HepG2 (cell line): Measurements from ENCODE around the gene DTWD2.

ENCODE experiments used
- DMTF1 ChIP-seq: sonication (generic); formaldehyde crosslinking; IDR thresholded peaks from 2 replicates; pipeline ENCODE4 v1.4.0; 2020; ENCODE audit warnings: mild to moderate bottlenecking, missing genetic modification reagents
- ETS1 ChIP-seq: sonication (generic); formaldehyde crosslinking; IDR thresholded peaks from 2 replicates; pipeline ENCODE4 v1.4.0; 2020; ENCODE audit warnings: missing genetic modification reagents
- EZH2 ChIP-seq: conservative IDR thresholded peaks from 2 replicates; pipeline ENCODE4 v1.6.1; 2012; ENCODE audit warnings: mild to moderate bottlenecking, low read depth, low read length, moderate library complexity
- MAX ChIP-seq: IDR thresholded peaks from 2 replicates; pipeline ENCODE4 v1.6.1; 2012; ENCODE audit warnings: inconsistent platforms
- NR2F6 ChIP-seq, 2 experiments: IDR thresholded peaks; 2 replicates each; pipeline ENCODE4 v1.6.1; 2016; ENCODE audit warnings: antibody characterized with exemption in 1 of 2, mild to moderate bottlenecking in 1 of 2
- POLR2A ChIP-seq, 2 experiments: IDR thresholded peaks; 2 replicates each; pipeline ENCODE4 v1.6.1; 2011; ENCODE audit warnings: low read depth in 2 of 2, low read length in 2 of 2, mild to moderate bottlenecking in 1 of 2, moderate library complexity in 1 of 2; ENCODE audit not compliant: insufficient read depth in 1 of 2
- POLR2AphosphoS5 ChIP-seq: IDR thresholded peaks from 2 replicates; pipeline ENCODE4 v1.6.1; 2012; ENCODE audit warnings: low read depth, low read length
- USF2 ChIP-seq, 2 experiments: sonication (generic) in 1 of 2; formaldehyde crosslinking in 1 of 2; IDR thresholded peaks; 2 replicates each; pipeline versions ENCODE4 v1.5.1 to v1.6.1; 2011 to 2020; ENCODE audit warnings: borderline replicate concordance in 1 of 2, low read depth in 1 of 2, low read length in 1 of 2, mild to moderate bottlenecking in 1 of 2, missing genetic modification reagents in 1 of 2, moderate library complexity in 1 of 2
- ZBTB46 ChIP-seq: sonication (generic); formaldehyde crosslinking; IDR thresholded peaks from 2 replicates; pipeline ENCODE4 v1.4.0; 2020; ENCODE audit warnings: mild to moderate bottlenecking, missing genetic modification reagents, borderline replicate concordance
- ZKSCAN8 ChIP-seq: IDR thresholded peaks from 2 replicates; pipeline ENCODE4 v1.6.1; 2016; ENCODE audit warnings: borderline replicate concordance, missing genetic modification reagents, missing compliant biosample characterization
- ZNF12 ChIP-seq: sonication (generic); formaldehyde crosslinking; IDR thresholded peaks from 2 replicates; pipeline ENCODE4 v1.5.0; 2020; ENCODE audit warnings: missing genetic modification reagents
- ZNF24 ChIP-seq: fragments of 450-650 bp; IDR thresholded peaks from 2 replicates; pipeline ENCODE4 v1.6.1; 2017; ENCODE audit warnings: antibody characterized with exemption, mild to moderate bottlenecking
- TF ChIP-seq, protein P1 (sequence below): sonication (generic); formaldehyde crosslinking; IDR thresholded peaks from 2 replicates; pipeline ENCODE4 v1.4.0; 2020; ENCODE audit warnings: missing genetic modification reagents, borderline replicate concordance

- no peak for TF ChIP-seq ZNF24
- TF ChIP-seq EZH2, result no peak
- TF ChIP-seq DMTF1 (CRISPR knock-in tag), result no peak
- no peak for TF ChIP-seq NR2F6 (IDR thresholded peaks at IDR 0.05)
- no peak for TF ChIP-seq NR2F6 (CRISPR knock-in tag; IDR thresholded peaks at IDR 0.05)
- no peak for TF ChIP-seq ETS1
- TF ChIP-seq USF2 (IDR thresholded peaks at IDR 0.05; ENCODE audit: low read depth, low read length), result no peak
- no peak for TF ChIP-seq USF2 (CRISPR knock-in tag; IDR thresholded peaks at IDR 0.05; ENCODE audit: borderline replicate concordance)
- no peak for TF ChIP-seq POLR2AphosphoS5
- no peak for TF ChIP-seq ZNF12 (CRISPR knock-in tag)
- TF ChIP-seq, protein P1, sequence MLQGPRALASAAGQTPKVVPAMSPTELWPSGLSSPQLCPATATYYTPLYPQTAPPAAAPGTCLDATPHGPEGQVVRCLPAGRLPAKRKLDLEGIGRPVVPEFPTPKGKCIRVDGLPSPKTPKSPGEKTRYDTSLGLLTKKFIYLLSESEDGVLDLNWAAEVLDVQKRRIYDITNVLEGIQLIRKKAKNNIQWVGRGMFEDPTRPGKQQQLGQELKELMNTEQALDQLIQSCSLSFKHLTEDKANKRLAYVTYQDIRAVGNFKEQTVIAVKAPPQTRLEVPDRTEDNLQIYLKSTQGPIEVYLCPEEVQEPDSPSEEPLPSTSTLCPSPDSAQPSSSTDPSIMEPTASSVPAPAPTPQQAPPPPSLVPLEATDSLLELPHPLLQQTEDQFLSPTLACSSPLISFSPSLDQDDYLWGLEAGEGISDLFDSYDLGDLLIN (CRISPR knock-in tag), result no peak
- no peak for TF ChIP-seq ZBTB46
- TF ChIP-seq POLR2A (IDR thresholded peaks at IDR 0.05; ENCODE audit: insufficient read depth in 1 of 2, low read depth in 2 of 2, low read length in 2 of 2), result no peak
- no peak for TF ChIP-seq MAX
- no peak for TF ChIP-seq ZKSCAN8 (CRISPR knock-in tag)
Observed at GRCh38 chr5:118802335-118802734, 186.0 kb downstream of the DTWD2 start.
